Lower leg skin (tissue), 3 donors: ENCODE data around the gene CACNA1G.

Experiments
- CTCF ChIP-seq, 3 donors: fragments of 450-650 bp; IDR thresholded peaks; one replicate each; pipeline ENCODE4 v1.5.1; 2016; ENCODE audit warnings: antibody characterized with exemption in 3 of 3, mild to moderate bottlenecking in 3 of 3, moderate library complexity in 2 of 3
- POLR2A ChIP-seq, 2 donors: fragments of 450-650 bp; IDR thresholded peaks; one replicate each; pipeline ENCODE4 v1.6.1; 2016 to 2017; ENCODE audit warnings: antibody characterized with exemption in 2 of 2, mild to moderate bottlenecking in 1 of 2, moderate library complexity in 1 of 2

- TF ChIP-seq POLR2A (IDR thresholded peaks at IDR 0.05), result no peak
- TF ChIP-seq CTCF (IDR thresholded peaks at IDR 0.05), result no peak
These were observed 9.5 kb downstream of the CACNA1G start for GRCh38 chr17:50570032-50570431.
